Mucosa of descending colon (tissue), 3 donors: Measurements from ENCODE around the gene SPTSSB. TPM values are rescaled to one million over a fixed set of nuclear protein-coding genes. Genes with fewer than 3 reads are reported as not detected.

Experiments used
- ATAC-seq: fragments of 200-7000 bp; cut with Tn5 transposase; one replicate; pipeline ENCODE4 v1.9.1; 2020; ENCODE audit warnings: mild to moderate bottlenecking, moderate library complexity
- DNase-seq, 3 donors: peaks; one replicate each; pipeline ENCODE4 v3.0.0-alpha.2; 2020
- H3K36me3 ChIP-seq: fragments of 200-600 bp; one replicate; pipeline ENCODE4 v1.8.0; 2021; ENCODE audit warnings: low read depth, mild to moderate bottlenecking
- H3K4me1 ChIP-seq: fragments of 200-600 bp; one replicate; pipeline ENCODE4 v1.8.0; 2021; ENCODE audit warnings: low read depth, mild to moderate bottlenecking
- H3K4me3 ChIP-seq: fragments of 200-600 bp; one replicate; pipeline ENCODE4 v1.8.0; 2021; ENCODE audit warnings: mild to moderate bottlenecking
- H3K9me3 ChIP-seq: fragments of 200-600 bp; one replicate; pipeline ENCODE4 v1.8.0; 2021; ENCODE audit warnings: mild to moderate bottlenecking
- intact Hi-C, 2 donors: fragments of 100-400 bp; cut with DNase I in 1 of 2; cut with micrococcal nuclease in 1 of 2; formaldehyde crosslinking; loops; one replicate each; pipeline versions ENCODE4 v1.11.0 to v1.11.1; 2022; cut with DNase I, micrococcal nuclease
- total RNA-seq, 3 donors: library from RNA; stranded (reverse); fragmentation: NEBNext Ultra II Directional in 2 of 3; extraction: Animal tissue kit (Norgen Biotek cat#: 25700) in 2 of 3; gene quantifications; one replicate each; pipeline versions ENCODE4 v1.2.1 to v1.2.4, GENCODE V29; 2021 to 2023
- TF ChIP-seq, protein P1 (sequence below): fragments of 200-600 bp; IDR thresholded peaks from one replicate; pipeline ENCODE4 v1.8.0; 2022; ENCODE audit warnings: antibody characterized with exemption, mild to moderate bottlenecking
- donor health status: DM: no; HTN: no; CAD: no; lungs with moderate emphysema.
- donor health status: DM: no; HTN: no; CAD: no.
- donor health status: DM: no; HTN: yes; CAD: no.

Gene SPTSSB
- total RNA-seq, 3 donors from 2014 or later, result 0.65 to 1.9 (median 0.66) TPM

DNA sequence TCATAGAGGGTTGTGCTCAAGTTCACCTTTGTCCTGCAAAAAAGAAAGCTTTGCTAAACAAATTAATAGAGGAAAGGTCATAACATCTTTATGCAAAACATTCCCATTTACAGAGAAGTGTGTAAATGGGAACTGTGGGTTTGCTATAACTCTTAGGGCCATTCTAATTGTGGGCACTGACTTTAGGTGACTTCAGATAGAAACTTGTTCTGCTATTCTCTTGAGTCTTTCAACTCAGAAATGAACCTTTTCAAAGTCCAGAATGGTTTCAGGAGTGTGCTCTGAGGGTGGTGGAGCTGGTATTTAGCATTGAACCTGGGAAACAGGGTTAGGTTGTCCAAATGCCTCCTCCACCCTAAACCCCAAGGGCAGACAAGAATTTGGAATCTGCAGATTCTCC is 34.0 kb downstream of the SPTSSB start:
- ATAC-seq, result no peak

DNA sequence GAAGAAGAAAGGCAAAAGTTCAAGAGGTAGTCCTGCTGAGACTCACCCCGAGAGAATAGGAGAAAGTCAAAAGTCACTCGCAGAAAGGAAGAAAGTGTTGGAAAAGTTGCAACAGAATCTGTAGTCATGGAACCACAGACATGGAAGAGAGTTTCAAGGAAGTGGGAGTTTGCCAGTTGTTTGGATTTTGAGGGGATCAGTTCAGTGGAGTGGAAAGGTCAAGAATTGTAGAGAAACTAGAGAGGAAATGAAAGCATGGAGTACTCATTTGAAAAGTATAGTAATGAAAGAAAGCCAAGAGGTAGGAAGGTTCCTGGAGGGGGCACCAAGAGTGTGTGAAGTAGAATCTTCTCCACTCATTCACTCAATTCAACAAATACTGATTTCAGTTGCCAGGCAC is 34.7 kb downstream of the SPTSSB start:
- ATAC-seq (no peak), DNase-seq (no peak)
- Histone ChIP-seq H3K4me1 (no peaks in the 10 kb centered on the region), H3K9me3 (no peaks in the 10 kb centered on the region), H3K4me3 (no peak overlapping the region), H3K36me3 (no peaks in the 10 kb centered on the region)
- TF ChIP-seq, protein P1, sequence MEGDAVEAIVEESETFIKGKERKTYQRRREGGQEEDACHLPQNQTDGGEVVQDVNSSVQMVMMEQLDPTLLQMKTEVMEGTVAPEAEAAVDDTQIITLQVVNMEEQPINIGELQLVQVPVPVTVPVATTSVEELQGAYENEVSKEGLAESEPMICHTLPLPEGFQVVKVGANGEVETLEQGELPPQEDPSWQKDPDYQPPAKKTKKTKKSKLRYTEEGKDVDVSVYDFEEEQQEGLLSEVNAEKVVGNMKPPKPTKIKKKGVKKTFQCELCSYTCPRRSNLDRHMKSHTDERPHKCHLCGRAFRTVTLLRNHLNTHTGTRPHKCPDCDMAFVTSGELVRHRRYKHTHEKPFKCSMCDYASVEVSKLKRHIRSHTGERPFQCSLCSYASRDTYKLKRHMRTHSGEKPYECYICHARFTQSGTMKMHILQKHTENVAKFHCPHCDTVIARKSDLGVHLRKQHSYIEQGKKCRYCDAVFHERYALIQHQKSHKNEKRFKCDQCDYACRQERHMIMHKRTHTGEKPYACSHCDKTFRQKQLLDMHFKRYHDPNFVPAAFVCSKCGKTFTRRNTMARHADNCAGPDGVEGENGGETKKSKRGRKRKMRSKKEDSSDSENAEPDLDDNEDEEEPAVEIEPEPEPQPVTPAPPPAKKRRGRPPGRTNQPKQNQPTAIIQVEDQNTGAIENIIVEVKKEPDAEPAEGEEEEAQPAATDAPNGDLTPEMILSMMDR, result no peak
- intact Hi-C loops, result no loop called here

More for the DNA sequence above, 34.0 kb downstream of the SPTSSB start:
- no peak for DNase-seq
- H3K4me3 ChIP-seq, result no peak overlapping the region
- intact Hi-C loops, result no loop called here
- H3K9me3 ChIP-seq, result no peaks in the 10 kb centered on the region
- no peaks in the 10 kb centered on the region for H3K4me1 ChIP-seq
- TF ChIP-seq, protein P1, result no peak
- no peaks in the 10 kb centered on the region for H3K36me3 ChIP-seq

DNA sequence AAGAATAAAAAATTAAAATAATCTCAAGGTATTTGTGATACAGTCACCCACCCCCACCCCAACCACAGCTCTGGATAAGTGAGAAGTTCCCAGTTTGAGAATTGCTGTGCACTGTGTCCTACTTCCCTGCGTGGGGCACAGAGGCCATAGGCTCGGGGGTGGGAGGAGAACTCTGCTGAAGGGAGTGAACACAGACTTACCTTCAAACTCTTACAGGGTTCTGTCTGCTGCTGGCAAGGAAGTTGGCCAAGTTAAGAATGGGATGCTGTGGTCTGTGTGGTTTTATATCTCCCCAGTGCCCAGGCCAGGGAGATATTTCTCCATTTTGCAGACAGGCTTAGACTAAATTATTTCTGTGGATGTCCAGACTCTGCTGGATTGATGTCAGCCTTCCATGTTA is 37.6 kb downstream of the SPTSSB start:
- ATAC-seq, result no peak
- H3K9me3 ChIP-seq, result no peaks in the 10 kb centered on the region
- no peaks in the 10 kb centered on the region for H3K36me3 ChIP-seq
- intact Hi-C loops, result no loop called here
- H3K4me1 ChIP-seq, result no peaks in the 10 kb centered on the region
- TF ChIP-seq, protein P1, result no peak
- DNase-seq, result no peak
- no peak overlapping the region for H3K4me3 ChIP-seq

DNA sequence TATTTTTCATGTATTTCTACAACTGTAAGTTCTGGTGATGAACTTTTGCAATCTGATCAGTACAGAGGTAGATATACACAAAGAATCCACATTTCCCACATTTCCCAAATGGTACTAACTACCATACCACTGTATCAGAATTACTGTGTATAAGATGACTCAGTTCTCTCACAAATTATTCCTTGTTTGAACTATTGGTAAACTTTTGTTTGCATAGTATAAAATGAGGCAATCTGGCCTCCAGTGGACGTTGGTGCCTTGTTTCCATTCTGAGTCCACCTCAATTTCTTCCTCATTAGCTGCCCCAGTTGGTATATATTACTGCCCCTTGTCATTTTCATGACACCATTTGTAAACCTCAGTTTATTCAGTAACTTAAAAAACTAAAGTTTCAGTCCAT is 38.5 kb downstream of the SPTSSB start:
- no peak overlapping the region for H3K4me3 ChIP-seq
- ATAC-seq (peak; percentile 30), DNase-seq (no peak)
- H3K9me3 ChIP-seq, result no peaks in the 10 kb centered on the region
- no peaks in the 10 kb centered on the region for H3K36me3 ChIP-seq
- intact Hi-C loops, result no loop called here
- no peaks in the 10 kb centered on the region for H3K4me1 ChIP-seq
- TF ChIP-seq, protein P1, result no peak

DNA sequence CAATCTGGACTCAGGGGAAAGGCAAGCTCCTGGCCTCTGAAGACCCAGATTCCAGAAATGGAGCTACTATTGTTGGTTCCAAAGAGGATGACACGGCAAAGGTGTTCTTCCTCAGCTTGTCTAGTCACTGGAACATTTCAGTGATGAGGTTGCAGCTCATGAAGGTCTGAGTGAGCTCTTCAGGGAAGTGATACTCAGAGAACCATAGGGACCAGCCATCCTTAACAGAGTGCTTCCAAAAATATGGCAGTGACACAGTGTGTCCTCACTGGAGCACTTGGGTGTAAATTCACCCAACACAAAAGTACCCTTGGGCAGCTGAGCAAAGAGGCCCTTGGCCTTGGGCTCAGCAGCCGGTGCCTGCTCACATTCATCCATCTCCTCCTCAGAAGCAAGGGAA is 46.3 kb downstream of the SPTSSB start:
- H3K9me3 ChIP-seq, result no peaks in the 10 kb centered on the region
- TF ChIP-seq, protein P1, result no peak
- H3K4me1 ChIP-seq, result no peaks in the 10 kb centered on the region
- ATAC-seq (no peak), DNase-seq (no peak)
- intact Hi-C loops, result no loop called here
- H3K36me3 ChIP-seq, result no peaks in the 10 kb centered on the region
- no peak overlapping the region for H3K4me3 ChIP-seq
